ENCODE measurements around the gene GALNS.

The GALNS gene

GRCh38 chr16:88888461-88889387, 32.0 kb upstream of the GALNS start:
- POLR2A ChIA-PET: interaction anchor here (0.6 kb wide), 1 partner anchor 12 kb away, joined by 3 read pairs; no protein-coding TSS in a partner anchor
- no peak for DNase-seq (ENCODE audit: low read depth, low spot score)
- TF ChIP-seq CTCF (IDR thresholded peaks at IDR 0.05; ENCODE audit: insufficient read depth, low read length, missing control alignments): no peak
- CTCF ChIA-PET: interaction anchor here (1.6 kb wide), 1 partner anchor 30 kb away, joined by 7 read pairs; no protein-coding TSS in a partner anchor
- H3K4me3 ChIP-seq (ENCODE audit: low read depth, low read length): no peak overlapping the region

DNA sequence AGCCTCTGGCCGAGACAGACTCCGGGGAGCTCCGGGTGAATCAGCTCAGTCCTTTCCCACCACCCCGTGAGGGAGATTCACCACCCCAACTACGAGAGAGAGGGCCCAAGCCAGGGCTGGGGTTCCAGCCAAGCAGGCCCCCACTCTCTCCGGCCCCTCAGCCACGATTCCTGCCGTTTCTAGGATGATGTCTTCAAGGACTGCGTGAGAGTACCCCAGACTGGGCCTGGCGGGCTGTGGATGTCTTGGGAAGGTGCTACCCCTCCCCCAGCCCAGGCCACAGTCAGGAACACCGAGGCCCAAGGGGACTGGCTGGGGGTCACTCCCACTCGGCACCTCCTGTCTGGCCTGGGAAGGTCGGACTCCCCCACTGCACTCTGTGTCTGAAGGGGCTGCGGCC, 31.3 kb upstream of the GALNS start:
- TF ChIP-seq CTCF (IDR thresholded peaks at IDR 0.05; ENCODE audit: insufficient read depth, low read length, missing control alignments): no peak
- no peak for DNase-seq (ENCODE audit: low read depth, low spot score)
- ChIA-PET CTCF (interaction anchor here (1.2 to 1.6 kb wide), 2 partner anchors 24 to 30 kb away, joined by 3 to 7 read pairs; no protein-coding TSS in a partner anchor), POLR2A (no interaction called here)
- no peak overlapping the region for H3K4me3 ChIP-seq (ENCODE audit: low read depth, low read length)

GRCh38 chr16:88886845-88887521, 30.2 kb upstream of the GALNS start:
- TF ChIP-seq CTCF (IDR thresholded peaks at IDR 0.05; ENCODE audit: insufficient read depth, low read length, missing control alignments): no peak
- H3K4me3 ChIP-seq (ENCODE audit: low read depth, low read length): no peak overlapping the region
- CTCF ChIA-PET: interaction anchor here (1.0 to 1.6 kb wide), 3 partner anchors 9 to 29 kb away, joined by 3 to 7 read pairs (median 3); no protein-coding TSS in a partner anchor
- POLR2A ChIA-PET: no interaction called here
- DNase-seq (ENCODE audit: low read depth, low spot score): no peak

DNA sequence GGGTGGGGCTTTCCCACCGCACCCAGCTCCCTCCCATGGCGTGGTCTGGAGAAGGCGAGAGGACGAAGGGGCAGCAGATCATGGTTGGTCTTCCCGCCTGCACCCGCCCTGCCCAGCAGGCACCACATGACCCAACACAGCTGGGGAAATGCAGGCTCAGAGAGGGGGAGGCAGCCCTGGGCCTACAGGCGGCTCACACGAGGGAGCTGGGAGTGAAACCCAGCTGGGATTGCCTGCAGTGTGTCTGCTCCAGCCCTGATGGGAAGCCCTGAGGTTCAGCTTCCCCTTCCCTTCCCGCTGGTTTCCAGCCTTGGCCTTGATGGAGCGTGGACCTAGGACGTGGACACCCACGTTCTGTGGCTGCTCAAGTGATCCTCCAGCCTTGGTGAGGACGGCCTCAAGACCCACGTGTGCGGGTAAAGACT, 29.7 kb upstream of the GALNS start:
- CTCF ChIA-PET: interaction anchor here (0.8 to 1.0 kb wide), 2 partner anchors 8 to 28 kb away, joined by 3 read pairs; no protein-coding TSS in a partner anchor
- H3K4me3 ChIP-seq (ENCODE audit: low read depth, low read length): no peak overlapping the region
- DNase-seq (ENCODE audit: low read depth, low spot score): no peak
- POLR2A ChIA-PET: no interaction called here
- no peak for TF ChIP-seq CTCF (IDR thresholded peaks at IDR 0.05; ENCODE audit: insufficient read depth, low read length, missing control alignments)

GRCh38 chr16:88885693-88886280, 29.0 kb upstream of the GALNS start:
- POLR2A ChIA-PET: no interaction called here
- CTCF ChIA-PET: interaction anchor here (0.8 kb wide), 1 partner anchor 28 kb away, joined by 3 read pairs; no protein-coding TSS in a partner anchor
- TF ChIP-seq CTCF (IDR thresholded peaks at IDR 0.05; ENCODE audit: insufficient read depth, low read length, missing control alignments): no peak
- no peak for DNase-seq (ENCODE audit: low read depth, low spot score)
- H3K4me3 ChIP-seq (ENCODE audit: low read depth, low read length): no peak overlapping the region
